Liver (tissue), 9 donors: ENCODE measurements around the gene IP6K1. TPM values are rescaled to one million over a fixed set of nuclear protein-coding genes. Genes with fewer than 3 reads are reported as not detected.

Experiments used
- DNase-seq: peaks from one replicate; pipeline ENCODE4 v3.0.0-alpha.2; 2017; ENCODE audit warnings: low spot score
- H3K27ac ChIP-seq, 2 donors: one replicate each; pipeline ENCODE4 v1.7.0; 2013; ENCODE audit warnings: inconsistent platforms in 2 of 2, low read length in 2 of 2, control low read depth in 1 of 2, low read depth in 1 of 2, mild to moderate bottlenecking in 1 of 2
- H3K27me3 ChIP-seq, 4 donors: one replicate each; pipeline versions ENCODE4 v1.6.1 to v1.7.0; 2013; ENCODE audit warnings: low read length in 3 of 4, inconsistent platforms in 1 of 4, mild to moderate bottlenecking in 1 of 4, moderate library complexity in 1 of 4; ENCODE audit not compliant: control insufficient read depth in 4 of 4, insufficient read depth in 4 of 4
- H3K36me3 ChIP-seq, 4 donors: one replicate each; pipeline versions ENCODE4 v1.6.1 to v1.7.0; 2013; ENCODE audit warnings: low read length in 3 of 4, mild to moderate bottlenecking in 3 of 4, low read depth in 1 of 4, moderate library complexity in 1 of 4; ENCODE audit not compliant: control insufficient read depth in 4 of 4, insufficient read depth in 3 of 4
- H3K4me1 ChIP-seq, 4 donors: one replicate each; pipeline versions ENCODE4 v1.6.1 to v1.7.0; 2013; ENCODE audit warnings: low read length in 3 of 4, mild to moderate bottlenecking in 3 of 4, moderate library complexity in 1 of 4; ENCODE audit not compliant: control insufficient read depth in 4 of 4, insufficient read depth in 4 of 4
- H3K4me3 ChIP-seq, 3 donors: one replicate each; pipeline versions ENCODE4 v1.6.1 to v1.7.0; 2013; ENCODE audit warnings: low read length in 3 of 3, control low read depth in 1 of 3, low read depth in 1 of 3, mild to moderate bottlenecking in 1 of 3
- H3K9ac ChIP-seq, 2 donors: one replicate each; pipeline ENCODE4 v1.7.0; 2013; ENCODE audit warnings: low read length in 2 of 2, mild to moderate bottlenecking in 2 of 2, moderate library complexity in 2 of 2, control low read depth in 1 of 2, low read depth in 1 of 2
- H3K9me3 ChIP-seq, 4 donors: one replicate each; pipeline versions ENCODE4 v1.6.1 to v1.7.0; 2013; ENCODE audit warnings: low read length in 3 of 4; ENCODE audit not compliant: control insufficient read depth in 4 of 4
- EGR1 ChIP-seq, 2 donors: IDR thresholded peaks; 2 replicates each; pipeline ENCODE4 v1.6.1; 2016 to 2018; ENCODE audit warnings: antibody characterized with exemption in 2 of 2, low read depth in 2 of 2
- FOXA1 ChIP-seq: IDR thresholded peaks from 2 replicates; pipeline ENCODE4 v1.6.1; 2016; ENCODE audit warnings: antibody characterized with exemption
- GABPA ChIP-seq, 2 donors: IDR thresholded peaks in 1 of 2; conservative IDR thresholded peaks in 1 of 2; 2 replicates each; pipeline ENCODE4 v1.6.1; 2016; ENCODE audit warnings: antibody characterized with exemption in 2 of 2, mild to moderate bottlenecking in 1 of 2, moderate library complexity in 1 of 2
- HNF4A ChIP-seq, 2 donors: conservative IDR thresholded peaks; 2 replicates each; pipeline ENCODE4 v1.6.1; 2016; ENCODE audit warnings: antibody characterized with exemption in 2 of 2, mild to moderate bottlenecking in 2 of 2
- HNF4G ChIP-seq: IDR thresholded peaks from 2 replicates; pipeline ENCODE4 v1.6.1; 2016; ENCODE audit warnings: antibody characterized with exemption
- JUND ChIP-seq, 2 donors: IDR thresholded peaks; 2 replicates each; pipeline ENCODE4 v1.6.1; 2016; ENCODE audit warnings: antibody characterized with exemption in 2 of 2
- NR2F2 ChIP-seq: IDR thresholded peaks from 2 replicates; pipeline ENCODE4 v1.6.1; 2016; ENCODE audit warnings: antibody characterized with exemption
- RAD21 ChIP-seq, 2 donors: IDR thresholded peaks; 2 replicates each; pipeline ENCODE4 v1.6.1; 2016; ENCODE audit warnings: antibody characterized with exemption in 2 of 2, mild to moderate bottlenecking in 2 of 2
- SP1 ChIP-seq: IDR thresholded peaks from 2 replicates; pipeline ENCODE4 v1.6.1; 2018; ENCODE audit warnings: antibody characterized with exemption, mild to moderate bottlenecking
- TAF1 ChIP-seq: conservative IDR thresholded peaks from 2 replicates; pipeline ENCODE4 v1.6.1; 2016; ENCODE audit warnings: antibody characterized with exemption, mild to moderate bottlenecking
- YY1 ChIP-seq: IDR thresholded peaks from 2 replicates; pipeline ENCODE4 v1.6.1; 2016; ENCODE audit warnings: antibody characterized with exemption, mild to moderate bottlenecking
- WGBS: extraction: QIAGEN DNeasy Blood & Tissue Kit; methylation state at CpG from one replicate; pipeline ENCODE4 v1.1.7; 2013; 5-methylcytosine and 5-hydroxymethylcytosine counted together
- polyA plus RNA-seq, 2 donors: library from polyadenylated mRNA; stranded (reverse) in 1 of 2; unstranded in 1 of 2; fragments of 200-250 nt in 1 of 2; fragments of >200 nt in 1 of 2; fragmentation: Nextera tagmentation in 1 of 2; extraction: Ambion mirVana in 1 of 2; gene quantifications; one replicate each; pipeline versions ENCODE4 v1.2.1 to v1.2.3, GENCODE V29; 2013 to 2015
- total RNA-seq, 2 donors: library from RNA; depleted of rRNA; stranded (reverse); fragments of >200 nt; gene quantifications; one replicate each; pipeline ENCODE4 v1.2.3, GENCODE V29; 2014
- TF ChIP-seq, protein P1 (sequence below): fragments of 150-350 bp; IDR thresholded peaks from 2 replicates; pipeline ENCODE4 v1.5.1; 2017; ENCODE audit warnings: improper control_type of control experiment, low read depth, low read length; ENCODE audit not compliant: missing input control
- TF ChIP-seq, protein P2 (sequence below): IDR thresholded peaks from 2 replicates; pipeline ENCODE4 v1.6.1; 2016; ENCODE audit warnings: antibody characterized with exemption
- TF ChIP-seq, protein P3 (sequence below): IDR thresholded peaks from 2 replicates; pipeline ENCODE4 v1.6.1; 2016; ENCODE audit warnings: antibody characterized with exemption
- donor health status: healthy.
- donor health status: healthy.
- donor health status: healthy.
- donor health status: healthy.
- donor health status: healthy.

The IP6K1 gene
- total and polyA plus RNA-seq, 4 donors = 6.6 to 32.3 (median 18.1) TPM

DNA sequence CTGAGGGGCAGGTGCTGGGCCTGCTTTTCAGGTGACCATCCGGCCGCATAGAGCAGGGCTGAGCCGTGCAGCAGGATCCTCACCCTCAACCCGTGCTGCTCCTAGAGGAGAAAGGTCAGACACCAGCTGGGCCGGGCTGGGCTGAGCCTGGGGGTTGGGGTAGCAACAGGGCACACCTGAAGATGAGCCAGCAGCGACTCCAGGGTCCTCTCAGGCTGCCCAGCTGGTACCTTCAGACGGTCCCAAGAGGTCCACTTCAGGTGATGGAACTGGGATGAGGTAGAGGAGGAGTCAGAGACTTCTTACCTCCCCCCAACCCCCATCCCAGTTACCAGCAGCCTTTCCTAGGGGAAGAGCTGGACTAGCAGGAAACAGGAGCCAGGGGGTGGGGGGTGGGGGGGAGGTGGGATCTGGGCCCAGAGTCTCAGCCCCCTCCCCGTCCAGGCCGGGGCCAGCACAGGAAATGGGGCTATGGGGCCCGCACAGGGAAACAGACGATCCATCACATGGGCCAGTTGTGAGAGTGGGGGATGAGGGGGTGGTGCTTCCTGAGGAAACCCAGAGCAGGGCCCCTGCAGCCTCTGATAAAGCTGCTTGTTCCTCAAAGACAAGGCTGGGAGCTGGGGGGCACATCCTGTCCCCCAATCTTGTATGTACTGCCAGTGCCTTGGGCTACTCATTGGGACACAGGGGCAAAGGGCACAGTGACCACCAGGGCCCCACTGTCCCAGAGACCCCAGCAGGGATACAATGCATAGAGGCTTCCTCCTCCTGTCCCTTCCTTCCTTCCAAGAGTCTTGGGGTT lies 19.8 kb upstream of the IP6K1 start:
- Histone ChIP-seq H3K4me1 (peaks cover 0 to 48% (median 9%) of the 10 kb centered on the region in 4 donors), H3K36me3 (peaks cover 2 to 11% (median 6%) of the 10 kb centered on the region in 4 donors), H3K27me3 (no peaks in the 10 kb centered on the region), H3K9ac (no peak overlapping the region), H3K4me3 (no peak overlapping the region), H3K9me3 (no peaks in the 10 kb centered on the region), H3K27ac (peak overlapping the region; percentile 46 to 52)
- DNase-seq = peak; percentile 61
- 70% methylated on average over 11 of the region's 11 CpGs for WGBS
- TF ChIP-seq, protein P1, sequence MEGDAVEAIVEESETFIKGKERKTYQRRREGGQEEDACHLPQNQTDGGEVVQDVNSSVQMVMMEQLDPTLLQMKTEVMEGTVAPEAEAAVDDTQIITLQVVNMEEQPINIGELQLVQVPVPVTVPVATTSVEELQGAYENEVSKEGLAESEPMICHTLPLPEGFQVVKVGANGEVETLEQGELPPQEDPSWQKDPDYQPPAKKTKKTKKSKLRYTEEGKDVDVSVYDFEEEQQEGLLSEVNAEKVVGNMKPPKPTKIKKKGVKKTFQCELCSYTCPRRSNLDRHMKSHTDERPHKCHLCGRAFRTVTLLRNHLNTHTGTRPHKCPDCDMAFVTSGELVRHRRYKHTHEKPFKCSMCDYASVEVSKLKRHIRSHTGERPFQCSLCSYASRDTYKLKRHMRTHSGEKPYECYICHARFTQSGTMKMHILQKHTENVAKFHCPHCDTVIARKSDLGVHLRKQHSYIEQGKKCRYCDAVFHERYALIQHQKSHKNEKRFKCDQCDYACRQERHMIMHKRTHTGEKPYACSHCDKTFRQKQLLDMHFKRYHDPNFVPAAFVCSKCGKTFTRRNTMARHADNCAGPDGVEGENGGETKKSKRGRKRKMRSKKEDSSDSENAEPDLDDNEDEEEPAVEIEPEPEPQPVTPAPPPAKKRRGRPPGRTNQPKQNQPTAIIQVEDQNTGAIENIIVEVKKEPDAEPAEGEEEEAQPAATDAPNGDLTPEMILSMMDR = no peak
- TF ChIP-seq NR2F2 = peak; percentile 72

DNA sequence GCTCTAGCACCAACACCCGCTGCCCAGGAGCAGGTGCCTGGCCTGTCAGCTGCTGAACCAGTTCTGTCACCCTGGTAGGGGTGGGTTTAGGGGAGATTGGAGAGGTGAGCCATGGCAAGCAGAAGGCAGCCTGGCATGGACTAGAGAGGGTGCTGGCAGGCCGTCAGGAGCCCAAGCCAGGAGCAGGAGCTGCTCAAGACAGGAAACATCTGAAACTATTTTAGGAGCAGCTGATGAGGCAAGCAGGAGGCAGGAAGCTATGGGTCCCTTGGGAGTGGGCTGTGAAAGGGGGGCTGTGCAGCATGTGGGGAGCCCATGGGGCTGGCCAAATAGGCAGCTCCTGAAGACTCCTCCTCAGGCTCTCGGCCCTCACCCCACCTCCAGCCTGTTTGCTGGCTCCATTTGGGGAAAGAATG lies 19.0 kb upstream of the IP6K1 start:
- TF ChIP-seq, protein P2, sequence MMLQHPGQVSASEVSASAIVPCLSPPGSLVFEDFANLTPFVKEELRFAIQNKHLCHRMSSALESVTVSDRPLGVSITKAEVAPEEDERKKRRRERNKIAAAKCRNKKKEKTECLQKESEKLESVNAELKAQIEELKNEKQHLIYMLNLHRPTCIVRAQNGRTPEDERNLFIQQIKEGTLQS = no peak
- no peak for TF ChIP-seq SP1
- TF ChIP-seq TAF1 = no peak
- TF ChIP-seq NR2F2 = peak; percentile 28
- TF ChIP-seq YY1 = no peak
- no peak for TF ChIP-seq RAD21 (IDR thresholded peaks at IDR 0.05)
- TF ChIP-seq, protein P3, sequence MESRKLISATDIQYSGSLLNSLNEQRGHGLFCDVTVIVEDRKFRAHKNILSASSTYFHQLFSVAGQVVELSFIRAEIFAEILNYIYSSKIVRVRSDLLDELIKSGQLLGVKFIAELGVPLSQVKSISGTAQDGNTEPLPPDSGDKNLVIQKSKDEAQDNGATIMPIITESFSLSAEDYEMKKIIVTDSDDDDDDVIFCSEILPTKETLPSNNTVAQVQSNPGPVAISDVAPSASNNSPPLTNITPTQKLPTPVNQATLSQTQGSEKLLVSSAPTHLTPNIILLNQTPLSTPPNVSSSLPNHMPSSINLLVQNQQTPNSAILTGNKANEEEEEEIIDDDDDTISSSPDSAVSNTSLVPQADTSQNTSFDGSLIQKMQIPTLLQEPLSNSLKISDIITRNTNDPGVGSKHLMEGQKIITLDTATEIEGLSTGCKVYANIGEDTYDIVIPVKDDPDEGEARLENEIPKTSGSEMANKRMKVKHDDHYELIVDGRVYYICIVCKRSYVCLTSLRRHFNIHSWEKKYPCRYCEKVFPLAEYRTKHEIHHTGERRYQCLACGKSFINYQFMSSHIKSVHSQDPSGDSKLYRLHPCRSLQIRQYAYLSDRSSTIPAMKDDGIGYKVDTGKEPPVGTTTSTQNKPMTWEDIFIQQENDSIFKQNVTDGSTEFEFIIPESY = no peak
- no peak for TF ChIP-seq FOXA1
- 75% methylated on average over 3 of the region's 3 CpGs for WGBS
- H3K9me3 ChIP-seq = no peaks in the 10 kb centered on the region
- no peaks in the 10 kb centered on the region for H3K27me3 ChIP-seq
- peaks cover under 1 to 7% (median 6%) of the 10 kb centered on the region in 4 donors for H3K36me3 ChIP-seq
- H3K4me1 ChIP-seq = peaks cover 0 to 47% (median 9%) of the 10 kb centered on the region in 4 donors
- H3K27ac ChIP-seq = peak overlapping the region; percentile 46 to 52
- no peak overlapping the region for H3K9ac ChIP-seq
- no peak overlapping the region for H3K4me3 ChIP-seq
- DNase-seq = no peak

DNA sequence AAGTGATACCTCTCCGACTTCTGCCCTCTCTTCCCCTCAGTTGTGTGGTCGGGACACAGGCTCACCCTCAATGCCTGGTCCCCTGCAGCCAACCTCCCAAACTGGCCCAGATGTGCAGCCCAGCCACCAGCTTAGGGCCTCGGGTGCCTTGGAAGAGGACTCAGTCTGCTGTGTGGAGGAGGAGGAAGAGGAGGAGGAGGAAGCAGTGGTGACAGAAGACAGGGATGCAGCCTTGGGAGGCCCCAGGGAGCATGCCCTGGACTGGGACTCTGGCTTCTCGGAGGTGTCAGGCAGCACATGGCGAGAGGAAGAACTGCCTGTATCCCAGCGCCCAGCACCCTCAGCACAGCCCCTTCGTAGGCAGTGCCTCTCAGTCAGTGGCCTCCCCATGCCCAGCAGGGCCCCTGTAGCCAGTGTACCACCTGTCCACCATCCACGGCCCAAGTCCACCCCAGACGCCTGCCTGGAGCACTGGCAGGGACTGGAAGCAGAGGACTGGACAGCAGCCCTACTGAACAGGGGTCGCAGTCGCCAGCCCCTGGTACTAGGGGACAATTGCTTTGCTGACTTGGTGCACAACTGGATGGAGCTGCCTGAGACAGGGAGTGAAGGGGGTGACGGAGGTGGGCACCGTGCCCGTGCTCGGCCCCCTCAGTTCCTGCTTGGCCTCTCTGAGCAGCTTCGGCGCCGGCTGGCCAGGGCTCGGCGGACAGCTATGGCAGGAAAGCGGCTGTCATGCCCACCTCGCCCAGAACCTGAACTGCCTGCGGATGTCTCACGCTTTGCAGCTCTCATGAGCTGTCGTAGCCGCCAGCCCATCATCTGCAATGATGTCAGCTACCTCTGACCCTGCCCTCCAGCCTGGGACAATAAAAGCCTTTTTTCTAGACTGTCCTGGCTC lies 18.0 kb upstream of the IP6K1 start:
- Histone ChIP-seq H3K9ac (no peak overlapping the region), H3K36me3 (peaks cover 0 to 3% (median under 1%) of the 10 kb centered on the region in 4 donors), H3K4me1 (peaks cover 0 to 47% (median 9%) of the 10 kb centered on the region in 4 donors), H3K4me3 (no peak overlapping the region), H3K9me3 (no peaks in the 10 kb centered on the region), H3K27ac (peak overlapping the region; percentile 34 to 59), H3K27me3 (no peaks in the 10 kb centered on the region)
- WGBS = 70% methylated on average over 26 of the region's 26 CpGs
- TF ChIP-seq TAF1 (no peak), SP1 (no peak), HNF4G (no peak), GABPA (IDR thresholded peaks at IDR 0.05 in 1 of 2, conservative IDR thresholded peaks at IDR 0.05 in 1 of 2) (no peak), HNF4A (conservative IDR thresholded peaks at IDR 0.05) (no peak), JUND (IDR thresholded peaks at IDR 0.05) (no peak), NR2F2 (no peak), EGR1 (IDR thresholded peaks at IDR 0.05; ENCODE audit: low read depth in 2 of 2) (no peak)
- DNase-seq = no peak
